Hepatocyte (in vitro differentiated cells): ENCODE measurements around the gene POU3F3.

Source experiments
- CTCF ChIP-seq: fragments of 200-600 bp; sonication (generic); IDR thresholded peaks from 2 replicates; pipeline ENCODE4 v1.5.1; 2016; ENCODE audit warnings: antibody characterized with exemption, mild to moderate bottlenecking; ENCODE audit not compliant: poor library complexity
- EZH2 ChIP-seq: fragments of 200-600 bp; sonication (generic); IDR thresholded peaks from 2 replicates; pipeline ENCODE4 v1.6.1; 2016; ENCODE audit warnings: antibody characterized with exemption, mild to moderate bottlenecking, borderline replicate concordance

- TF ChIP-seq CTCF (no peak), EZH2 (no peak)
These were observed 36.8 kb downstream of the POU3F3 start for GRCh38 chr2:104890685-104891069.
